Stimulated activated effector memory CD8-positive, alpha-beta T cell treated with anti-CD3 and anti-CD28 coated beads, Interleukin-12 subunit alpha, Interleukin-12 subunit beta, amount 100 ng/mL, for 72 hours (primary cell): ENCODE data around the gene CCDC102B.
"Not testable (repeated sequence)": the region's sequence is repeated elsewhere in the genome, so short reads cannot be mapped to it uniquely, and the experiment has no call there.

ENCODE experiments used
- ATAC-seq: fragments of 150-1000 bp; cut with Tn5 transposase; 2 replicates; pipeline ENCODE4 v1.10.0; 2021
- DNase-seq, 2 donors: peaks; one replicate each; pipeline ENCODE4 v3.0.0; 2021 to 2022; ENCODE audit warnings: low spot score in 2 of 2
- H3K27ac Mint-ChIP-seq: one replicate; pipeline ENCODE4 v1.8.0; 2022; ENCODE audit warnings: mild to moderate bottlenecking, mixed read lengths
- H3K36me3 Mint-ChIP-seq: one replicate; pipeline ENCODE4 v1.8.0; 2022; ENCODE audit warnings: mild to moderate bottlenecking, mixed read lengths
- H3K4me1 Mint-ChIP-seq: one replicate; pipeline ENCODE4 v1.8.0; 2022; ENCODE audit warnings: mixed read lengths
- H3K4me3 Mint-ChIP-seq: one replicate; pipeline ENCODE4 v1.8.0; 2022; ENCODE audit warnings: mild to moderate bottlenecking, mixed read lengths
- H3K9me3 Mint-ChIP-seq: one replicate; pipeline ENCODE4 v1.8.0; 2022; ENCODE audit warnings: mixed read lengths

The CCDC102B gene

GRCh38 chr18:68919900-68920299, 122.0 kb downstream of the CCDC102B start:
- ATAC-seq (no peak), DNase-seq (no peak)
- Mint-ChIP-seq H3K9me3 (no peaks in the 10 kb centered on the region), H3K36me3 (no peaks in the 10 kb centered on the region), H3K27ac (no peak overlapping the region), H3K4me1 (no peaks in the 10 kb centered on the region), H3K4me3 (no peak overlapping the region)

GRCh38 chr18:68922392-68922791, 124.5 kb downstream of the CCDC102B start:
- no peak for ATAC-seq
- Mint-ChIP-seq H3K4me3 (no peak overlapping the region), H3K27ac (no peak overlapping the region), H3K4me1 (no peaks in the 10 kb centered on the region), H3K36me3 (no peaks in the 10 kb centered on the region), H3K9me3 (no peaks in the 10 kb centered on the region)
- no peak for DNase-seq

GRCh38 chr18:68925268-68925667, 127.4 kb downstream of the CCDC102B start:
- no peak for DNase-seq
- H3K4me1 Mint-ChIP-seq, result no peaks in the 10 kb centered on the region
- no peak overlapping the region for H3K4me3 Mint-ChIP-seq
- H3K27ac Mint-ChIP-seq, result no peak overlapping the region
- H3K9me3 Mint-ChIP-seq, result no peaks in the 10 kb centered on the region
- peak; percentile 60 for ATAC-seq
- H3K36me3 Mint-ChIP-seq, result no peaks in the 10 kb centered on the region

GRCh38 chr18:68928762-68929675, 131.1 kb downstream of the CCDC102B start:
- Mint-ChIP-seq H3K4me1 (no peaks in the 10 kb centered on the region), H3K36me3 (no peaks in the 10 kb centered on the region), H3K9me3 (no peaks in the 10 kb centered on the region), H3K4me3 (no peak overlapping the region), H3K27ac (no peak overlapping the region)
- DNase-seq (no peak), ATAC-seq (no peak)

DNA sequence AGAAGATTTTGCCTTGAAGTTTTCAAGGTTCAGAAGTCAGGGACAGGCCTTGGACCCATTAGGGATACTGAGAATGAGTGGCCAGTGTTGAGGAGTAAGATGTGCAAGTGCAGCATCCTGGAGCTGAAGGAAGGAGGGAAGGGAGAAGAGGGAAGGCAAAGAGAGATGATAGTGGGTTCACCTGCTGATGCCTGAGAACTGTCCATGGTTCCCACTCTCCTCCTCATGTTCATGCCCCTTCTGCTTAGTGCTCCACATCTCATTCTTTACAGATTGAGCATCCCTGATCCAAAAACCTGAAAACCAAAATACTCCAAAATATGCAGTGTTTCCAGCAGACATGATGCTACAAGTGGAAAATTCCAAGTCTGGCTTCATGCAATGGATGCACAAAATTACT, 137.8 kb downstream of the CCDC102B start:
- no peaks in the 10 kb centered on the region for H3K9me3 Mint-ChIP-seq
- no peak for ATAC-seq

DNA sequence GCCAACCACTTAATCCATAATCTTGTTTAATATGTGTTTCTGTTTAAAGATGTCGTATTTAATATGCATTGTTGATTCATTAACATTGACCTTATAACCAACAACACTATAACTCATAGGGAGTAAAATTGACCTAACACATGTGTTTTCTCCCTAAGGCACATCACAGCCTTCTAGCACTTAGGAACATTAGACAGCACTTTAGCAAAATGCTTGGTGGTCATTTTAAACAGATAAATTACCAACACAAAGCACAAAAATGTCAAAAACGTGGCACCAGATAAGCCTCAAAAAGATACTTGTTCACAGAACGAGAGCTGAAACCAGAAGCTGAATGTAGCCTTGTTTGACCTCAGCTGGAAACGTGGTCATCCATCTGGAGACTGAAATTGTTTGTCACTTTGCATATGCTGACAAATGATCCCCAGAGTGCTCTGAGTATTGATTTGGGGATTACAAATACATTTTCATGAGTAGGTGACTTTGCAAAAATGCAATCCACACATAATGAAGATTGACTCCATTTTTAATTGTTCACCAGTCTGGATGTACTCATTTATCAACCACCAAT, 139.2 kb downstream of the CCDC102B start:
- H3K4me1 Mint-ChIP-seq, result no peaks in the 10 kb centered on the region
- no peak overlapping the region for H3K27ac Mint-ChIP-seq
- ATAC-seq (no peak), DNase-seq (no peak)
- no peaks in the 10 kb centered on the region for H3K36me3 Mint-ChIP-seq
- H3K4me3 Mint-ChIP-seq, result no peak overlapping the region
- H3K9me3 Mint-ChIP-seq, result no peaks in the 10 kb centered on the region

More for the DNA sequence above, 137.8 kb downstream of the CCDC102B start:
- no peak for DNase-seq
- Mint-ChIP-seq H3K36me3 (no peaks in the 10 kb centered on the region), H3K4me3 (no peak overlapping the region), H3K4me1 (no peaks in the 10 kb centered on the region), H3K27ac (no peak overlapping the region)

GRCh38 chr18:68940039-68940438, 142.2 kb downstream of the CCDC102B start:
- no peak overlapping the region for H3K27ac Mint-ChIP-seq
- H3K9me3 Mint-ChIP-seq, result no peaks in the 10 kb centered on the region
- ATAC-seq (no peak), DNase-seq (no peak)
- H3K4me3 Mint-ChIP-seq, result no peak overlapping the region
- H3K4me1 Mint-ChIP-seq, result no peaks in the 10 kb centered on the region
- H3K36me3 Mint-ChIP-seq, result no peaks in the 10 kb centered on the region

- Mint-ChIP-seq H3K4me1 (no peaks in the 10 kb centered on the region), H3K9me3 (no peaks in the 10 kb centered on the region), H3K36me3 (no peaks in the 10 kb centered on the region), H3K4me3 (no peak overlapping the region), H3K27ac (no peak overlapping the region)
- no peak for DNase-seq
- ATAC-seq, result no peak
Observed at GRCh38 chr18:68940754-68941153, 142.9 kb downstream of the CCDC102B start.

- Mint-ChIP-seq H3K36me3 (no peaks in the 10 kb centered on the region), H3K9me3 (no peaks in the 10 kb centered on the region), H3K4me3 (no peak overlapping the region), H3K4me1 (no peaks in the 10 kb centered on the region), H3K27ac (no peak overlapping the region)
- DNase-seq (no peak), ATAC-seq (no peak)
Observed at GRCh38 chr18:68942230-68942629, 144.3 kb downstream of the CCDC102B start.

GRCh38 chr18:68943861-68944260, 146.0 kb downstream of the CCDC102B start:
- not testable (repeated sequence) for DNase-seq, H3K4me3 Mint-ChIP-seq, H3K9me3 Mint-ChIP-seq, H3K27ac Mint-ChIP-seq, H3K36me3 Mint-ChIP-seq, ATAC-seq, H3K4me1 Mint-ChIP-seq

DNA sequence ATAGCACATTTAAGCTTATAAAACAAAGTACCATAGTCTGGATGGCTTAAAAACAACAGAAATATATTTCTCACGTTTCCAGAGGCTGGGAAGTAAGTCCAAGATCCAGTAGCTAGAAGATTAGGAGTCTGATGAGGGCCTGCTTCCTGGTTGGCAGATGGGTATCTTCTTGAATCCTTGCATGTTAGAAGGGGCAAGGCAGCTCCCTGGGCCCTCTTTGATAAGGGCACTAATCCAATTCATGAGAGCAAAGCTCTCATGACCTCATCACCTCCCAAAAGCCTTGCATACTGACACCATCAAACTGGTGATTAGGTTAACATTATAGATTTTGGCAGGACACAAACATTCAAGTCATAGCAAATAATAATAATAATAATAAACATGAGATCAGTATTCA, 146.4 kb downstream of the CCDC102B start:
- Mint-ChIP-seq H3K36me3 (no peaks in the 10 kb centered on the region), H3K27ac (no peak overlapping the region), H3K4me1 (no peaks in the 10 kb centered on the region), H3K9me3 (no peaks in the 10 kb centered on the region), H3K4me3 (no peak overlapping the region)
- DNase-seq, result no peak
- no peak for ATAC-seq

DNA sequence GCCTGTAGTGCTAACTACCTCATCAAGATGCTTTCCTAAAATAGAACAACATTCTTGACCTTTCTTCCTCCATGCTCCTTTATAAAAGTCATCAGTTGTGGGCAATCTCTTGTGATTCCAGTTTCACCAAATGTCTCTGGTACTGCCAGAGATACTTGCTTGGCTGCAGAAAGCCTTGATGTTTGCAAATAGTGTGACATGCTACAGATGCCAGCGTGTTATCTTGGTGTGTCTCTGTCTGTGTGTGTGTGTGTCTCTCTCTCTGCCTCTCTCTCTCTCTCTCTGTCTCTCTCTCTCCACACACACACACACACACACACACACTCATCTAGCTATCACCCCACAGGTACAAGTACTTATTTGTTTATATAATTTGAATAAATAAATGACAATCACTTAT, 146.9 kb downstream of the CCDC102B start:
- H3K4me1 Mint-ChIP-seq, result no peaks in the 10 kb centered on the region
- DNase-seq, result no peak
- no peak overlapping the region for H3K27ac Mint-ChIP-seq
- H3K36me3 Mint-ChIP-seq, result no peaks in the 10 kb centered on the region
- H3K9me3 Mint-ChIP-seq, result no peaks in the 10 kb centered on the region
- H3K4me3 Mint-ChIP-seq, result no peak overlapping the region
- no peak for ATAC-seq

DNA sequence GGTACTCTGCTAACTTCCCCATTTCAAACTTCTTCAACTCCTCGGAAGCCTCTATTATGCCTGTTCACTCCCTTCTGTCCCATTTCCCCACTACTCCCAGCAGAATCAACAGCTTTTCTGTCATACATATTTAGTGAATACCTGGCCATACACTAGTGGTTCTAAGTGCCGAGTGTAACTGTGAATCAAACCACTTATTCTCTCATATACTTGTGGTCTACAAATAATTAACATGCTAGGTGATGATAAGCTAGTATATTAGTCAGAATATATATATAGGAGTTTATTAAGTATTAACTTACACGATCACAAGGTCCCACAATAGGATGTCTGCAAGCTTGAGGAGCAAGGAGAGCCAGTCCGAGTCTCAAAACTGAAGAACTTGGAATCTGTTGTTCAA, 150.7 kb downstream of the CCDC102B start:
- H3K4me1 Mint-ChIP-seq, result no peaks in the 10 kb centered on the region
- no peaks in the 10 kb centered on the region for H3K36me3 Mint-ChIP-seq
- no peaks in the 10 kb centered on the region for H3K9me3 Mint-ChIP-seq
- ATAC-seq, result no peak
- H3K27ac Mint-ChIP-seq, result no peak overlapping the region
- no peak for DNase-seq
- no peak overlapping the region for H3K4me3 Mint-ChIP-seq

DNA sequence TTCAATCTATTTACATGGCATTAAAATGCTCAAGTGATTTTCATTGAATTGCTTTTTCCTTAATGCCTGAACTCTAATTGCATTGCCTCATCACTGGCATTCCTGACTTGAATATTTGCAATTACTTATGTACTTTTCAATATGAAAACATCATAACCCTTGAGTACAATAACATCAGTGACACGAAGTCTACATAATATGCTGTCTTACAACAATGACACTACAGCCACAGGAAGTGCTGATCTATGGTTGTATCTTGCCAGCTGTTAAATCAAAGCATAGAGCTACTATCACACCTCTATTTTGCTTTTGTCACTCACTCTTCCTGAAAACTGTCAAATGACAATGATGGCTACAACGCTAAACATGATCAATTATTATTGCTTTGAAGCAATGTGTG, 156.9 kb downstream of the CCDC102B start:
- no peaks in the 10 kb centered on the region for H3K4me1 Mint-ChIP-seq
- no peak overlapping the region for H3K27ac Mint-ChIP-seq
- ATAC-seq (no peak), DNase-seq (no peak)
- no peaks in the 10 kb centered on the region for H3K9me3 Mint-ChIP-seq
- no peak overlapping the region for H3K4me3 Mint-ChIP-seq
- no peaks in the 10 kb centered on the region for H3K36me3 Mint-ChIP-seq

DNA sequence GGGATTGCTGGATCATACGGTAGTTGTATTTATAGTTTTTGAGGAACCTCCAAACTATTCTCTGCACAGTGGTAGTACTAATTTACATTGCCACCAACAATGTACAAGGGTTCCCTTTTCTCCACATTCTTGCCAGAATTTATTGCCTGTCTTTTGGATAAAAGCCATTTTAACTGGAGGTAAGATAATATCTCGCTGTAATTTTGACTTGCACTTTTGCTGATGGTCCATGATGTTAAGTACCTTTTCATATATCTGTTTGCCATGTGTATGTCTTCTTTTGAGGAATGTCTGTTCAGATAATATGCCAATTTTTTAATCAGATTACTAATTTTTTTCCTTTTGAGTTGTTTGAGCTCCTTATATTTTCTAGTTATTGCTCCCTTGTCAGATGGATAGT, 158.8 kb downstream of the CCDC102B start:
- H3K9me3 Mint-ChIP-seq, result no peaks in the 10 kb centered on the region
- no peak for DNase-seq
- no peak overlapping the region for H3K4me3 Mint-ChIP-seq
- no peaks in the 10 kb centered on the region for H3K36me3 Mint-ChIP-seq
- ATAC-seq, result no peak
- no peak overlapping the region for H3K27ac Mint-ChIP-seq
- H3K4me1 Mint-ChIP-seq, result no peaks in the 10 kb centered on the region

DNA sequence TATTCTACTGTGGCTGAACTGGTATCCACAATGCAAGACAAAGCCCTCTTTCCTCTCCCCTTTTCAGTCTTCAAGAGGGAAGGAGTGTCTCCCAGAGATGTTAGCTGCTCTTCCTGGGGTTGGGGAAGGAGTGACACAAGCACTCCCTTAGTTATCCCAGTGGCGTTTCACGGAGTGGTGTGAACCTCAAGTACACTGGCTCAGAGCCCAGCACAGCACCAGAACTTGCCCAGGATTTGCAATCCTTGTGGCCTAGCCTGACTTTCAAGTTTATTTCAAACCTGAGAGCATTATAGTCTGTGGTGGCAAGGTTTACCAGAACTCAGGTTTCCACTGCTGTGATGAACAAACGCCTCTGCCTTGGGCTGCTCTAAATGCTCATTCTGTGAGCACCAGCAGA, 162.5 kb downstream of the CCDC102B start:
- Mint-ChIP-seq H3K4me1 (no peaks in the 10 kb centered on the region), H3K4me3 (no peak overlapping the region), H3K36me3 (no peaks in the 10 kb centered on the region), H3K9me3 (no peaks in the 10 kb centered on the region), H3K27ac (no peak overlapping the region)
- ATAC-seq (peak; percentile 34), DNase-seq (no peak)
